Peyer's patch (tissue), 4 donors: ENCODE results near the gene GPC6.

ENCODE experiments used
- CTCF ChIP-seq, 6 experiments: fragments of 450-650 bp in 4 of 6; fragments of 200-600 bp in 2 of 6; sonication (generic) in 1 of 6; IDR thresholded peaks; one replicate each; pipeline ENCODE4 v1.5.1; 2017 to 2019; ENCODE audit warnings: antibody characterized with exemption in 6 of 6, mild to moderate bottlenecking in 3 of 6, moderate library complexity in 1 of 6
- POLR2A ChIP-seq, 2 donors: fragments of 450-650 bp; IDR thresholded peaks; one replicate each; pipeline ENCODE4 v1.5.1; 2017; ENCODE audit warnings: antibody characterized with exemption in 2 of 2, mild to moderate bottlenecking in 2 of 2, moderate library complexity in 2 of 2

DNA sequence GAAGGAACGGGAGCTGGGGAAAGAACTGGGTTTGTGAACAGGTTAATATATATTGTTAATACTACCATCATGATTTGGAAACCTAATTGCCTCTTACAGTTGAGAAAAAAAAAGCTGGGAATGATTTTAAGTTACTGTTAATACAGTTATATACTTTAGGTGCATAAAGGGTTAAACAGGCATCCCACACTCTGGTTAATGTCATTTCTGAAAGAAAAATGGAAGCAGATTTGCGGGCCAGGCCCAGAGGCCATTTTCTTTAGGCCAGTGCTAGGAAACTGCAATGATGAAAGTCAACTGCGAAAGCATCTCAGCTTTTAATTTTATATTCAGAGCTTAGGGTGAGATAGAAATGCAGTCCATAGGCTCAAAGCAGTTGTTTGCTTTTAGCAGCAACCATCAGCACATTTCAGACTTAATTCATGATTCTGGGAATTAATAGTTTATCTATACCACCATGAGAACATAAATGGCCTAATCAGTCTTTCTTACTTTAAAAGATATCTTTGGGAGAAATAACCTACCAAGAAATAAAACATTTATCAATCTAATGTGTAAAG is 592.8 kb downstream of the GPC6 start:
- TF ChIP-seq POLR2A (IDR thresholded peaks at IDR 0.05) = no peak
- TF ChIP-seq CTCF (IDR thresholded peaks at IDR 0.05) = no peak
